Measurements from ENCODE around the gene CASK.
"Not testable (repeated sequence)": the region's sequence is repeated elsewhere in the genome, so short reads cannot be mapped to it uniquely, and the experiment has no call there.

Gene CASK

GRCh38 chrX:41616935-41617334, 306.4 kb downstream of the CASK start:
- no peak for DNase-seq

GRCh38 chrX:41616255-41616654, 307.1 kb downstream of the CASK start:
- DNase-seq = no peak

GRCh38 chrX:41608244-41608643, 315.1 kb downstream of the CASK start:
- no peak for DNase-seq

GRCh38 chrX:41607264-41607832, 316.0 kb downstream of the CASK start:
- DNase-seq = no peak

GRCh38 chrX:41606057-41606456, 317.3 kb downstream of the CASK start:
- not testable (repeated sequence) for DNase-seq

- DNase-seq = no peak
These were observed 318.4 kb downstream of the CASK start for GRCh38 chrX:41604766-41605543.

- no peak for DNase-seq
These were observed 319.2 kb downstream of the CASK start for GRCh38 chrX:41604177-41604576.

GRCh38 chrX:41603596-41603995, 319.8 kb downstream of the CASK start:
- no peak for DNase-seq

- no peak for DNase-seq
These were observed 320.5 kb downstream of the CASK start for GRCh38 chrX:41602816-41603345.

- no peak for DNase-seq
These were observed 323.1 kb downstream of the CASK start for GRCh38 chrX:41600291-41600690.

- no peak for DNase-seq
These were observed 323.8 kb downstream of the CASK start for GRCh38 chrX:41599507-41599906.

GRCh38 chrX:41596596-41596995, 326.8 kb downstream of the CASK start:
- no peak for DNase-seq

- DNase-seq = no peak
These were observed 328.7 kb downstream of the CASK start for GRCh38 chrX:41594634-41595033.

GRCh38 chrX:41591906-41592305, 331.4 kb downstream of the CASK start:
- DNase-seq = no peak

- DNase-seq = no peak
These were observed 332.7 kb downstream of the CASK start for GRCh38 chrX:41590641-41591040.

GRCh38 chrX:41589634-41590270, 333.6 kb downstream of the CASK start:
- no peak for DNase-seq

GRCh38 chrX:41588271-41588670, 335.1 kb downstream of the CASK start:
- DNase-seq = no peak

- no peak for DNase-seq
These were observed 342.8 kb downstream of the CASK start for GRCh38 chrX:41580423-41581064.

GRCh38 chrX:41563876-41564275, 359.5 kb downstream of the CASK start:
- no peak for DNase-seq

- DNase-seq = peak; percentile 31
These were observed 362.3 kb downstream of the CASK start for GRCh38 chrX:41561045-41561444.

- DNase-seq = no peak
These were observed 363.9 kb downstream of the CASK start for GRCh38 chrX:41559235-41560052.

GRCh38 chrX:41558531-41558930, 364.8 kb downstream of the CASK start:
- no peak for DNase-seq

GRCh38 chrX:41556958-41557357, 366.4 kb downstream of the CASK start:
- DNase-seq = no peak

All from amniotic stem cell (primary cell).